GM23248 (cell line): Measurements from ENCODE around the gene COL27A1. TPM values are rescaled to one million over a fixed set of nuclear protein-coding genes. Genes with fewer than 3 reads are reported as not detected.

Experiments
- DNase-seq: peaks from one replicate; pipeline ENCODE4 v3.0.0-alpha.2; 2015
- H2AFZ ChIP-seq: fragments of 200-600 bp; sonication (generic); 2 replicates; pipeline ENCODE4 v1.6.1; 2016; ENCODE audit warnings: antibody characterized with exemption
- H3F3A ChIP-seq: fragments of 200-600 bp; sonication (generic); 2 replicates; pipeline ENCODE4 v1.6.1; 2016; ENCODE audit warnings: mild to moderate bottlenecking, antibody characterized with exemption, mixed run types; ENCODE audit not compliant: insufficient read depth
- H3K27ac ChIP-seq: fragments of 200-600 bp; sonication (generic); 2 replicates; pipeline ENCODE4 v1.5.1; 2016; ENCODE audit warnings: mild to moderate bottlenecking
- H3K27me3 ChIP-seq: fragments of 200-600 bp; sonication (generic); replicated peaks from 2 replicates; pipeline ENCODE4 v1.6.1; 2016; ENCODE audit warnings: mild to moderate bottlenecking; ENCODE audit not compliant: insufficient read depth
- H3K36me3 ChIP-seq: fragments of 200-600 bp; sonication (generic); 2 replicates; pipeline ENCODE4 v1.6.1; 2016; ENCODE audit warnings: low read depth, mild to moderate bottlenecking
- H3K4me1 ChIP-seq: fragments of 200-600 bp; sonication (generic); 2 replicates; pipeline ENCODE4 v1.6.1; 2016; ENCODE audit warnings: mild to moderate bottlenecking; ENCODE audit not compliant: insufficient read depth
- H3K4me2 ChIP-seq: fragments of 200-600 bp; sonication (generic); one replicate; pipeline ENCODE4 v1.6.1; 2016; ENCODE audit warnings: mild to moderate bottlenecking; ENCODE audit not compliant: unreplicated experiment
- H3K4me3 ChIP-seq: fragments of 200-600 bp; sonication (generic); 2 replicates; pipeline ENCODE4 v1.5.1; 2016; ENCODE audit warnings: mild to moderate bottlenecking
- H3K79me2 ChIP-seq: fragments of 200-600 bp; sonication (generic); 2 replicates; pipeline ENCODE4 v1.6.1; 2016; ENCODE audit warnings: mild to moderate bottlenecking; ENCODE audit not compliant: insufficient read depth
- H3K9ac ChIP-seq: fragments of 200-600 bp; sonication (generic); 2 replicates; pipeline ENCODE4 v1.6.1; 2016; ENCODE audit warnings: mild to moderate bottlenecking
- H3K9me2 ChIP-seq: fragments of 200-600 bp; sonication (generic); 2 replicates; pipeline ENCODE4 v1.6.1; 2016; ENCODE audit warnings: mixed run types, mild to moderate bottlenecking, moderate library complexity; ENCODE audit not compliant: insufficient read depth
- H3K9me3 ChIP-seq: fragments of 200-600 bp; sonication (generic); one replicate; pipeline ENCODE4 v1.6.1; 2017; ENCODE audit warnings: low read depth
- H4K20me1 ChIP-seq: fragments of 200-600 bp; sonication (generic); 2 replicates; pipeline ENCODE4 v1.6.0; 2016; ENCODE audit not compliant: insufficient read depth
- EZH2 ChIP-seq: fragments of 200-600 bp; sonication (generic); IDR thresholded peaks from 2 replicates; pipeline ENCODE4 v1.6.1; 2018; ENCODE audit warnings: antibody characterized with exemption, mild to moderate bottlenecking; ENCODE audit not compliant: insufficient read depth, poor library complexity, severe bottlenecking
- EZH2phosphoT487 ChIP-seq: fragments of 200-600 bp; sonication (generic); IDR thresholded peaks from 2 replicates; pipeline ENCODE4 v1.6.1; 2018; ENCODE audit warnings: antibody characterized with exemption, moderate library complexity, mild to moderate bottlenecking, low read depth; ENCODE audit not compliant: insufficient read depth
- WGBS, 2 experiments: methylation state at CpG; one replicate each; pipeline ENCODE4 v1.1.6; 2015 to 2017; ENCODE audit warnings: low lambda C conversion rate in 2 of 2, low coverage in 1 of 2; ENCODE audit errors: missing lambda C conversion rate in 2 of 2; 5-methylcytosine and 5-hydroxymethylcytosine counted together
- in situ Hi-C: fragments of 300-500 bp; cut with MboI; formaldehyde crosslinking; loops from 2 replicates; pipeline ENCODE4 v1.15.0; 2020
- polyA plus RNA-seq: library from polyadenylated mRNA; unstranded; fragments of >200 nt; fragmentation: Nextera tagmentation; extraction: Ambion mirVana; gene quantifications from 2 replicates; pipeline ENCODE4 v1.2.1, GENCODE V29; 2016
- total RNA-seq: library from RNA; depleted of rRNA; stranded (reverse); fragments of >200 nt; shearing (Covaris generic); gene quantifications from 2 replicates; pipeline ENCODE4 v1.2.3, GENCODE V29; 2014

The COL27A1 gene
- total and polyA plus RNA-seq, 2 experiments from 2014 or later, result 1.6 to 2.3 TPM

- no peaks in the 10 kb centered on the region for H3K79me2 ChIP-seq
- H4K20me1 ChIP-seq, result no peaks in the 10 kb centered on the region
- no peaks in the 10 kb centered on the region for H3F3A ChIP-seq
- H3K27me3 ChIP-seq, result no peaks in the 10 kb centered on the region
- no peak overlapping the region for H3K4me2 ChIP-seq
- no peaks in the 10 kb centered on the region for H3K36me3 ChIP-seq
- H3K4me3 ChIP-seq, result no peak overlapping the region
- in situ Hi-C loops, result no loop called here
- H2AFZ ChIP-seq, result no peak overlapping the region
- no peak overlapping the region for H3K27ac ChIP-seq
- H3K9me3 ChIP-seq, result no peaks in the 10 kb centered on the region
- WGBS, 2 experiments, result 91 to 92% methylated on average over 8 of the region's 8 CpGs
- H3K4me1 ChIP-seq, result no peaks in the 10 kb centered on the region
- no peaks in the 10 kb centered on the region for H3K9me2 ChIP-seq
- H3K9ac ChIP-seq, result no peak overlapping the region
- TF ChIP-seq EZH2phosphoT487, result no peak
- TF ChIP-seq EZH2, result no peak
- DNase-seq, result no peak
Observed at GRCh38 chr9:114240216-114240615, 84.9 kb downstream of the COL27A1 start.

GRCh38 chr9:114240647-114241558 is 85.6 kb downstream of the COL27A1 start:
- Histone ChIP-seq H4K20me1 (no peaks in the 10 kb centered on the region), H3K36me3 (no peaks in the 10 kb centered on the region), H3K4me2 (no peak overlapping the region), H3K79me2 (no peaks in the 10 kb centered on the region), H3K9me3 (no peaks in the 10 kb centered on the region), H3K9me2 (no peaks in the 10 kb centered on the region), H3K27ac (no peak overlapping the region), H2AFZ (no peak overlapping the region), H3K4me3 (no peak overlapping the region), H3K9ac (no peak overlapping the region), H3K27me3 (no peaks in the 10 kb centered on the region), H3F3A (no peaks in the 10 kb centered on the region), H3K4me1 (no peaks in the 10 kb centered on the region)
- TF ChIP-seq EZH2phosphoT487 (no peak), EZH2 (no peak)
- DNase-seq, result no peak
- WGBS, 2 experiments, result 89 to 90% methylated on average over 20 to 21 of the region's 21 CpGs
- in situ Hi-C loops, result no loop called here

- 88 to 95% methylated on average over 7 to 8 of the region's 8 CpGs for WGBS, 2 experiments
- no peak for TF ChIP-seq EZH2phosphoT487
- no peak for TF ChIP-seq EZH2
- in situ Hi-C loops, result no loop called here
Observed at GRCh38 chr9:114242837-114243236, 87.5 kb downstream of the COL27A1 start.

GRCh38 chr9:114243240-114243639 is 87.9 kb downstream of the COL27A1 start:
- TF ChIP-seq EZH2phosphoT487 (no peak), EZH2 (no peak)
- H3K4me2 ChIP-seq, result no peak overlapping the region
- no peak overlapping the region for H2AFZ ChIP-seq
- H3K9me3 ChIP-seq, result no peaks in the 10 kb centered on the region
- H3K27ac ChIP-seq, result no peak overlapping the region
- H3K79me2 ChIP-seq, result no peaks in the 10 kb centered on the region
- WGBS, 2 experiments, result 100% methylated on average over 3 of the region's 3 CpGs
- no peak overlapping the region for H3K9ac ChIP-seq
- in situ Hi-C loops, result no loop called here
- H3K27me3 ChIP-seq, result no peaks in the 10 kb centered on the region
- H3K9me2 ChIP-seq, result no peaks in the 10 kb centered on the region
- no peak for DNase-seq
- H3F3A ChIP-seq, result no peaks in the 10 kb centered on the region
- no peaks in the 10 kb centered on the region for H3K4me1 ChIP-seq
- H3K36me3 ChIP-seq, result no peaks in the 10 kb centered on the region
- no peak overlapping the region for H3K4me3 ChIP-seq
- no peaks in the 10 kb centered on the region for H4K20me1 ChIP-seq

More at GRCh38 chr9:114242837-114243236, 87.5 kb downstream of the COL27A1 start:
- Histone ChIP-seq H3F3A (no peaks in the 10 kb centered on the region), H3K4me3 (no peak overlapping the region), H4K20me1 (no peaks in the 10 kb centered on the region), H3K79me2 (no peaks in the 10 kb centered on the region), H3K9ac (no peak overlapping the region), H2AFZ (no peak overlapping the region), H3K36me3 (no peaks in the 10 kb centered on the region), H3K4me2 (no peak overlapping the region), H3K9me2 (no peaks in the 10 kb centered on the region), H3K9me3 (no peaks in the 10 kb centered on the region), H3K27me3 (no peaks in the 10 kb centered on the region), H3K27ac (no peak overlapping the region), H3K4me1 (no peaks in the 10 kb centered on the region)
- no peak for DNase-seq
